GM19043 (cell line): ENCODE results near the gene CCDC61.

Source experiments
- ATAC-seq: cut with Tn5 transposase; IDR thresholded peaks from one replicate; pipeline ENCODE4 v1.9.1; 2021; ENCODE audit warnings: low read depth; ENCODE audit not compliant: unreplicated experiment

Gene CCDC61

GRCh38 chr19:46014941-46015686 lies 19.8 kb downstream of the CCDC61 start:
- no peak for ATAC-seq

GRCh38 chr19:46015687-46016425 lies 20.6 kb downstream of the CCDC61 start:
- no peak for ATAC-seq

GRCh38 chr19:46016426-46017094 lies 21.3 kb downstream of the CCDC61 start:
- no peak for ATAC-seq

GRCh38 chr19:46017095-46017429 lies 21.8 kb downstream of the CCDC61 start:
- no peak for ATAC-seq

GRCh38 chr19:46017874-46018675 lies 22.8 kb downstream of the CCDC61 start:
- no peak for ATAC-seq

GRCh38 chr19:46018729-46019251 lies 23.5 kb downstream of the CCDC61 start:
- ATAC-seq = no peak

GRCh38 chr19:46019270-46019669 lies 24.0 kb downstream of the CCDC61 start:
- ATAC-seq = no peak

- no peak for ATAC-seq
Observed at GRCh38 chr19:46020819-46021125, 25.5 kb downstream of the CCDC61 start.

- ATAC-seq = no peak
Observed at GRCh38 chr19:46021531-46022041, 26.3 kb downstream of the CCDC61 start.

GRCh38 chr19:46022061-46022430 lies 26.8 kb downstream of the CCDC61 start:
- ATAC-seq = no peak

- no peak for ATAC-seq
Observed at GRCh38 chr19:46022431-46023310, 27.4 kb downstream of the CCDC61 start, which contains the start of gene PGLYRP1. Gene PGLYRP1 (minus strand): TSS chr19:46023053. CDS start chr19:46023021, 32 bp downstream.

GRCh38 chr19:46023311-46023779 lies 28.1 kb downstream of the CCDC61 start:
- no peak for ATAC-seq

- ATAC-seq = no peak
Observed at GRCh38 chr19:46025835-46026234, 30.6 kb downstream of the CCDC61 start.

GRCh38 chr19:46030812-46031550 lies 35.7 kb downstream of the CCDC61 start:
- ATAC-seq = no peak

- no peak for ATAC-seq
Observed at GRCh38 chr19:46031781-46032596, 36.7 kb downstream of the CCDC61 start.

GRCh38 chr19:46032597-46033025 lies 37.3 kb downstream of the CCDC61 start:
- no peak for ATAC-seq

GRCh38 chr19:46033401-46033800 lies 38.1 kb downstream of the CCDC61 start:
- no peak for ATAC-seq

- no peak for ATAC-seq
Observed at GRCh38 chr19:46035546-46035945, 40.3 kb downstream of the CCDC61 start.
